ENCODE measurements around the gene PTP4A2.
A peak's percentile ranks its signal among the peaks of the same experiment; 100 is the strongest.

DNA sequence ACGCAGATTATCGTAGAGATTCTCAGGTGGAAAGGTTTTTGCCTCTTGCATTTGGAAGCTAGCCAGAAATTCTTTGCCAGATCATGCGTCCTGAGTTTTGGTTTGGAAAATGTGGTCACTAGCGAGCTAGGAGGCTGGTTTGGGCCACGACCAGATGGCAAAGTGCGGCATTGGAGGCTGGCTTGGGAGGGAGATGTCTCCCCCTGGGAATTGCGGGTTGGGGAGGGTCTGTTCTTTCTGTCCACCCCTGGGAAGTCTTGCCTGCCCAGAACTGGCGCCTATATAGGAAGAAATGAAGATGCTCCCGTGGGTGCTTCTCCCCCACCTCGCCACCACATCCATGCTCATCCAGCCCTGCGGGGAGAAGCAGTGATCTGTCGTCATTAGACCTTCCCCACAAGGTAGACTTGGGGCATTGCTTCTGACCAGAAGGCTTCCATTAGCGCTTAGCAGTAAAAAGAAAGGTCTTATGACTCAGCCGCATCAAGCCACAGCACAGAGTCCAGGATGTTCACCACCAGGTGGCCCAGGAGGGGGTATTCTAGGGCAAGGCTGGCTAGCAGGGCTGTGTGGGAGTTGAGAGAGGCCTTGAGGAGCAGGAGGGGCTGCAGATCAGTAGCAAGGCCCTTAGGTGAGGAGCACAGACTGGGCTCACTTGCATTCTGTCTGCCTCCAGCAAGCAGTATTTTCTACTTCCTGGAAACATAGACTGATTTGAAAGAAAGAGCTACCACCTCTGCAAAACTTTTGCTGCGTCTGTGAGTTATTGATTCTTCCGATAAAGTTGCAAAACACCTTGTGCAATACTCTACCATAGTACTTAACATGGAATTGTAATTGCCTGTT, 1.5 kb upstream of the PTP4A2 start:
- TF ChIP-seq, protein P1, sequence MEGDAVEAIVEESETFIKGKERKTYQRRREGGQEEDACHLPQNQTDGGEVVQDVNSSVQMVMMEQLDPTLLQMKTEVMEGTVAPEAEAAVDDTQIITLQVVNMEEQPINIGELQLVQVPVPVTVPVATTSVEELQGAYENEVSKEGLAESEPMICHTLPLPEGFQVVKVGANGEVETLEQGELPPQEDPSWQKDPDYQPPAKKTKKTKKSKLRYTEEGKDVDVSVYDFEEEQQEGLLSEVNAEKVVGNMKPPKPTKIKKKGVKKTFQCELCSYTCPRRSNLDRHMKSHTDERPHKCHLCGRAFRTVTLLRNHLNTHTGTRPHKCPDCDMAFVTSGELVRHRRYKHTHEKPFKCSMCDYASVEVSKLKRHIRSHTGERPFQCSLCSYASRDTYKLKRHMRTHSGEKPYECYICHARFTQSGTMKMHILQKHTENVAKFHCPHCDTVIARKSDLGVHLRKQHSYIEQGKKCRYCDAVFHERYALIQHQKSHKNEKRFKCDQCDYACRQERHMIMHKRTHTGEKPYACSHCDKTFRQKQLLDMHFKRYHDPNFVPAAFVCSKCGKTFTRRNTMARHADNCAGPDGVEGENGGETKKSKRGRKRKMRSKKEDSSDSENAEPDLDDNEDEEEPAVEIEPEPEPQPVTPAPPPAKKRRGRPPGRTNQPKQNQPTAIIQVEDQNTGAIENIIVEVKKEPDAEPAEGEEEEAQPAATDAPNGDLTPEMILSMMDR (IDR thresholded peaks at IDR 0.05; ENCODE audit: low read depth, low read length), result peak; percentile 44
- no peak for TF ChIP-seq POLR2A (IDR thresholded peaks at IDR 0.05; ENCODE audit: extremely low read depth, insufficient read length)
- TF ChIP-seq, protein P2, sequence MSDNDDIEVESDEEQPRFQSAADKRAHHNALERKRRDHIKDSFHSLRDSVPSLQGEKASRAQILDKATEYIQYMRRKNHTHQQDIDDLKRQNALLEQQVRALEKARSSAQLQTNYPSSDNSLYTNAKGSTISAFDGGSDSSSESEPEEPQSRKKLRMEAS (IDR thresholded peaks at IDR 0.05; ENCODE audit: low read depth, low read length), result peak; percentile 40
- peak; percentile 72 for TF ChIP-seq MYC (IDR thresholded peaks at IDR 0.05; ENCODE audit: low read depth, low read length)
